Measurements from ENCODE around the gene CCL27. TPM values are rescaled to one million over a fixed set of nuclear protein-coding genes. Genes with fewer than 3 reads are reported as not detected.

CCL27 gene, protein sequence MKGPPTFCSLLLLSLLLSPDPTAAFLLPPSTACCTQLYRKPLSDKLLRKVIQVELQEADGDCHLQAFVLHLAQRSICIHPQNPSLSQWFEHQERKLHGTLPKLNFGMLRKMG
- not detected for total RNA-seq
- long read RNA-seq: 0 reads

DNA sequence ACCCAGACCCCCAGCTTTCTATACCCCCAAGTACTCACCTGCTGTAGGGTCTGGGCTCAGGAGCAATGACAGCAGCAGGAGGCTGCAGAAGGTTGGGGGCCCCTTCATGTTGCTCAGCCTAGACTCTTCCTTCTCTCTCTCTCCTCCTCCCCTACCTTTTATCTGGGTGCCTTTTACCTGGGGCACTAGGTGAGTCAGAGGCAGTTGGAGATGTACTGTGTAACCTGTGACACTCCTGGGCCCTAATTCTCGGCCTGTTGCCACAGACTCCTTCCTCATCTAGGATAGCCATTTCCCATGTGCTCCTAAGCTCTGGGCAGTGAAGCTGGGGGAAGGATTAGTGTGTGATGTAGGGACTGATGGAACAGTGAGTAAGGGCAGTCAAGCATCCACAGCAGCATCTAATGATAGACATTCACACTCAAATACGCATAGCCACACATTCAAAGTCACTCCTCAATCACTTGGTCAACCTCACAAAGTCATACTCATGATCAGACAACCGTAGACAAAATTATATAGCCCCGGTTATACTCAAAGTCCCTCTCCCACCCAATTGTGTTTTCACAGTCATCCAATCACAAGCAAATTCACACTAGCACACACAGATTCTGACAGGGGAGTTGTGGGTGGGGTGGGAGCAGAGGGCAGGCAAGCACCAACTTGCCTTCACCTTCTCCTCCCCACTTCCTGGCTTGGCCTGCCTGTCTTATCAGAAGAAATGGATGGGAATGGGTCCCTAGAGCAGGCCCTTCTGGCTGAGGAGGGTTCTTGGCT is at the start of gene CCL27:
CCL27 (minus strand) TSS at position 132 of the 777 bp plus-strand sequence; CDS start at position 108, 24 bp downstream.
- no peak for DNase-seq
- ATAC-seq: no peak
- intact Hi-C loops (cut with DNase I, micrococcal nuclease): no loop called here

DNA sequence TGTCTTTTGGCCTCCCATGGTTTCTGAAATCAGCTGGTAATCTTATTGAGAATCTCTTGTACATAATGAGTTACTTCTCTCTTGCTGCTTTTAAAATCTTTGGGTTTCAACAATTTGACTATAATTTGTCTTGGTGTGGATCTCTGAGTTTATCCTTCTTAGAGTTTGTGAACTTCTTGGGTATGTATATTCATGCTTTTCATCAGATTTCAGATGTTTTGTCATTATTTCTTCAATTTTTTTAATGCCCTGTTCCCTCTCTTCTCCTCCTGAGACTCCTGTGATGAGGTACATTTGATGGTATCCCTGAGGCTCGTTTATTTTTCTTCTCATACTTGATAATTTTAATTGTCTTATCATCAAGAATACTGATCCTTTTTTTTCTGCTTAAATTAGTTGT is 49.7 kb upstream of the CCL27 start:
- no peak for DNase-seq
- ATAC-seq: no peak
- intact Hi-C loops (cut with DNase I, micrococcal nuclease): no loop called here

DNA sequence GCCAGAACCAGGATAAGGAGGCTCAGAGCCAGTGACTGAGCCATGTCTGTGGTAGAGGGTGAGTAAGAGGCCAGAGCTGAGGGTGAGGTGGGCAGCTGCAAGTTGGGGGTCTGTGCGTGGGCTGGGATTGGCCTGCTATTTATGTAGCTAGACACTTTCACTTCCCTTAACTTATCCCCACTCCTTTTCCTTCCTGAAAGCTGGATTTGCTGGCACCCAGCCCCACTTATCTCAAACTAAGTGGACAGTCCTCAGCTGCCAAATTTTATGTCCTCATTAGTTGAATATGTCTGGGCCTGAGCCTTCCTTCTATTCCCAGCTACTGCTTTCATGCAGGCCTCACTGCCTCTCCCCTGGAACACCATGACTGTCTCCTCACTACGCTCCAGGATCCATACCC is 47.6 kb upstream of the CCL27 start, which contains the start of gene CCL21:
CCL21 (minus strand) TSS at position 114 of the 400 bp plus-strand sequence; CDS start at position 44, 70 bp downstream.
- intact Hi-C loops (cut with DNase I, micrococcal nuclease): no loop called here
- DNase-seq: peak in 1 of 2 donors; percentile 33
- ATAC-seq: no peak

DNA sequence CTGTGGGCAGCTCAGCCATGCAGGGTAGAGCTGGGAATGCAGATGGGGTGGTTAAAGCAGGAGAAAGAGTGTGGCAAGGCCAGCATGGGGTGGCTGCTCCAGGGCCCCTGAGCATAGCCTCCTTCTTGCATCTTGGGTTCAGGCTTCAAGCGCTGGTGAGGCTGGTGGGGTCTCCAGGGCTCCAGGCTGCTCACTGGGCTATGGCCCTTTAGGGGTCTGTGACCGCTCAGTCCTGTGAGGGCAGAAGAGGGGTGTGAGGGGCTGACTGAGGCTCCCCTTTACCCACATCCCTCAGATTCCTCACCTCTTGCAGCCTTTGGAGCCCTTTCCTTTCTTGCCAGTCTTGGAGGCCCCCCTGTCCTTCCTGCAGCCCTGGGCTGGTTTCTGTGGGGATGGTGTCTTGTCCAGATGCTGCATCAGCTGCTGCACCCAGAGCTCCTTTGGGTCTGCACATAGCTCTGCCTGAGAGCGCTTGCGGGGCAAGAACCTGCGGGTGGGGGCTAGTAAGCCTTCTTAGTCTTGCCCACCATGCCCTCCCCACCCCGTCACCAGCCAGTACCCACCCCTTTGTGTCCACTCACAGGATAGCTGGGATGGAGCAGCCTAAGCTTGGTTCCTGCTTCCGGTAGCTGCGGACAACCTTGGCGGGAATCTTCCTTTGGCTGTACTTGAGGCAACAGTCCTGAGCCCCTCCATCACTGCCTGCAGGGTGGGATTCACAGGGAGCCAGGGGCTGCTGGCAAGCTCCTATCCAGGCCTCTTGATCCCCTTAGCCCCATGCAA is 46.9 kb upstream of the CCL27 start:
- intact Hi-C loops (cut with DNase I, micrococcal nuclease): loop anchor here in 1 of 2 donors (10.0 kb wide), 1 partner anchor 95 kb away; the partner anchor contains the start of gene RPP25L
- no peak for DNase-seq
- ATAC-seq: no peak

DNA sequence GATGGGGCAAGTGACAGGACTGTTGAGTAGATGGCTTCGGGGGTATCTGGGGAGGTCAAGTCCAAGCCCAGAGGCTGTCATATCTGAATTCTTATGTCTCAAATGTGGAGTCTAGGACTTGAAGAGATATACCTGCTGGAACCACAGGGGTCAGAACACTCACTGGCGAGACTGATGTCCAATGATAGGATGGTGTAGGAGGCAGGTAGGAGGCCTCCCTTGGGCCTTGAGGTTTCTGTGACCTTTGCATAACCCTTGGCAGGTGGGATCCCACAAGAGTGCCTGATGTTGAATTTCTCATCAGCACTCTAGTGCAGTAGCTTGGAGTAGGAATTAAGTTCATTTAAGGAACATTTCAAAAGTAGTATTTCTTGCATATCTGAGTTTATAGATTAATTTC is 44.7 kb upstream of the CCL27 start:
- intact Hi-C loops (cut with DNase I, micrococcal nuclease): loop anchor here in 1 of 2 donors (10.0 kb wide), 1 partner anchor 92 kb away; the partner anchor contains the start of gene RPP25L
- DNase-seq (no peak), ATAC-seq (no peak)

DNA sequence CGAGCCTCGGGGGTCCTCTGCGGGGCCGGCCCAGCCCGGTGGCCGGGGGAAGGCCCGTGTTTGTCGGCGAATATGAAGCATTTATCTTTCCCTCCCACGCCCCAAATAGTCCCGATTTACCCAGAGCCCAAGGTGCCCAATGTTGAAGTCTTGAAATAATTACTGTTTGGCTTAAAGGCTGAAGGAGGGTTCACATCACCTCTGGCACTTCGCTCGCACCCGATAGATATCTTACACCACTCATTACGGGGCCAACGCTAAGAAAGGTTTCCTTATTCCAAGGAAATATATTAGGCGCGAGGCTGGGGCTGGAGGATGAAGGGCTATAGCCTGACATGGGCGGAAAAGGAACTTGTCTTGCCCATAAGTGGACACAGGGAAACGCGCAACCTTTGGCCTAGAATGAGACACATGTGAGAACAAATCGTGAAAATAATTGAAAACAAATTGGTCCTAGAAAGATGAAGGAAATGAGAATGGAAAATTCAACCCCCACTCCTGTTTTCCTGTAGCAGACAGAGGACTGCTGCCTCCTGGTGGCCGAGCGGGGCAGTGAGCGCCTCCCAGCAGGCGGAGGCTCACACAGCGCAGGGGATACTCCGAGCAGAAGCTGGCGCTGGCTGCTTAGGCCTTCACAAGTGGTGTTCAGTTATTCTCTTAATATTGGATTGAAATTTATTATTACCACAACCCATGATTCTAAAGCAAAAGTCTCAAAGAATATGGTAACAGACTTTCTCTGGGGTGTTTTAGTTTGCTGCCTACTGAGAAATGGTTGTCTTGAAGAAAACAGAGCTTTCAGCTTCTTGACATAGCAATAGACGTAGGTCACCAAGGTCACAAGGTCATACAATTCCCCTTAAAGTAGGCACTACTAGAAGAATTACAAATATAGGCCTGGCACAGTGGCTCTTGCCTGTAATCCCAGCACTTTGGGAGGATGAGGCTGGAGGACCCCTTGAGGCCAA is 39.6 kb upstream of the CCL27 start:
- intact Hi-C loops (cut with DNase I, micrococcal nuclease): loop anchor here in 1 of 2 donors (10.0 kb wide), 1 partner anchor 87 kb away; the partner anchor contains the start of gene RPP25L
- peak; percentile 95 for ATAC-seq
- peak; percentile 80 to 91 for DNase-seq

DNA sequence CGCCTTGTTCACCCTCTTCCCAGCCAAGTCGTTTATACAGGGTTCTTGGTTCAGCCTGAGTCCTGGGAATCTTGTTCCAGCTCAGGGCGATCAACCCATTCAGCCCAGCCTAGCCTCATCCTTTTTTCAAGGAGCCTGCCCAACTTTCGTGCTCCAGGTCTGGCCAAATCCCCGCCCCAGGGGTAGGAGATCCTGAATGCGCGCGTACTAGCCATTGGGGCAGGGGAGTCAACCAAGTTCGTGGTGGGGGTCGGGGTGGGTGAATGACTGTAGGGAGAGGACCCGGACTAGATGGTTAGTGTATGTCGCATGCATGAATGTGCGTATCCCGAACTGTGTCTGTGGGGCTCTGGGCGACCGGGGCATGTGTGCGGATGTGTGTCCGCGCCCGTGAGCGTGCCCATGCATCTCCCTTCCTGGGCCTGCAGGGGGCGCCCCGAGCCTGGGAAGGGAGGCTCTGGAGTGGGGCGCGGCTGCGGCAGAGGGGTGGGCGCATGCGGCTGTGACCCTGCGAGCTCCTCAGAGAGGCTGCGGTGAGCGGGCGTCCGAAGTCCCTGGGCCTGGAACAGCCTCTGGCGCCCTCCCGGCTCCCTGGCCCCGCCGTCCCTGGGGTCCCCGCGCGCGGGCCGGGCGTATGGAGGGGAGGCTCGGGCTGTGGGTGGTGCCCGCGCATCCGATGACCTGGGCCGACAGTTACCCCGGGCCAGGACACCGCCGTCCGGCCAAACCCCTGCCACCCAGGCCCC is 38.7 kb upstream of the CCL27 start:
- intact Hi-C loops (cut with DNase I, micrococcal nuclease): loop anchor here in 1 of 2 donors (10.0 kb wide), 1 partner anchor 86 kb away; the partner anchor contains the start of gene RPP25L
- peak; percentile 62 to 72 for DNase-seq
- peak; percentile 88 for ATAC-seq

DNA sequence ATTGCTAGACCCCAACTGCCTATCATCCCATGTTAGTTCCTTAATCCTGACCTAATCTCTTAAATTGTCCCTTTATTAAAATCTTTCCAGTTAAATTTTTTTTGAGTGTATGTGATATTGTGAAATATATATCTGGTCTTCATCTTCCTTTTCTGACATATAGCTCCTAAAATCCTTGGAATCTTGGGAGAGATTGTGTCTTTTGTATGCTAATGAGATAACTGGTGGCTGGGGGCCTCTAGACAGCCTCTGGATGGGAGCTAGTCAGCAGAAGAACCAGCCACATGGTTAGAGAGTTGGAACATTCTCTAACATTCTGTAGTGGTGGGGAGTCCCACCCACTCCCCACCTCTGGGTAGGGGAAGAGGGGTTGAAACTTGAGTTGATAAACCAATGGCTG is 32.4 kb upstream of the CCL27 start:
- no peak for DNase-seq
- intact Hi-C loops (cut with DNase I, micrococcal nuclease): no loop called here
- no peak for ATAC-seq

DNA sequence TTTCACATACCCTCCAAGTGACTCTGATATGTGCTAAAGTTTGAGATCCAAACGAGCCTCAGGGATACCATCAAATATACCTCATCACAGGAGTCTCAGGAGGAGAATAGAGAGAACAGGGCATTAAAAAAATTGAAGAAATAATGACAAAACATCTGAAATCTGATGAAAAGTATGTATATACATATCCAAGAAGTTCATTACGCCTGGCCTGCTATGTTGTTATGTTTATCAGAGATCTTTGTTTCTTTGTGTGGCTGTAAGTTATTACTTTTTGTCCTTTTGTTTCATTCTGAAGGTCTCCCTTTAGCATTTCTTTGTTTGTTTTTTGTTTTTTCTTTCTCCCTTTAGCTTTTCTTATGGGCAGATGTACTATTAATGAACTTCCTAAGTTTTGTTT is 31.1 kb upstream of the CCL27 start:
- DNase-seq (no peak), ATAC-seq (no peak)
- intact Hi-C loops (cut with DNase I, micrococcal nuclease): no loop called here

DNA sequence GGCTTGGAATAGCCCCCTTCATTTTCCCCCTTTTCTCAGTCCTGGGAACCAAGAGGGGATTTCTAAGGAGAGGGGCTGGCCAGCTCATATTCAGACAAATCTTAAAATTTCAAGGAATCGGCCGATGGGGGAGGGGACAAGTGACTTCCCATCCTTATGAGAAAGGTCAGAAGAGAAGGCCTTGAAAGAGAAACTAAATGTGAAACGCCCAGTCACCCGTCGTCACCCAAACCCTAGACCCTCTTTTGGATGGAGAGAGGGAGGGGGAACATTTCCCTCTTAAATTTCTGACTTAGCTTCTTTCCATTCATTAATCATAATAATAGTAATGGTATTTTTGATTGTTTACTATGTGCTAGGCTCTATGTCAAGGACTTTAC is 29.5 kb upstream of the CCL27 start:
- ATAC-seq (no peak), DNase-seq (no peak)
- intact Hi-C loops (cut with DNase I, micrococcal nuclease): no loop called here

DNA sequence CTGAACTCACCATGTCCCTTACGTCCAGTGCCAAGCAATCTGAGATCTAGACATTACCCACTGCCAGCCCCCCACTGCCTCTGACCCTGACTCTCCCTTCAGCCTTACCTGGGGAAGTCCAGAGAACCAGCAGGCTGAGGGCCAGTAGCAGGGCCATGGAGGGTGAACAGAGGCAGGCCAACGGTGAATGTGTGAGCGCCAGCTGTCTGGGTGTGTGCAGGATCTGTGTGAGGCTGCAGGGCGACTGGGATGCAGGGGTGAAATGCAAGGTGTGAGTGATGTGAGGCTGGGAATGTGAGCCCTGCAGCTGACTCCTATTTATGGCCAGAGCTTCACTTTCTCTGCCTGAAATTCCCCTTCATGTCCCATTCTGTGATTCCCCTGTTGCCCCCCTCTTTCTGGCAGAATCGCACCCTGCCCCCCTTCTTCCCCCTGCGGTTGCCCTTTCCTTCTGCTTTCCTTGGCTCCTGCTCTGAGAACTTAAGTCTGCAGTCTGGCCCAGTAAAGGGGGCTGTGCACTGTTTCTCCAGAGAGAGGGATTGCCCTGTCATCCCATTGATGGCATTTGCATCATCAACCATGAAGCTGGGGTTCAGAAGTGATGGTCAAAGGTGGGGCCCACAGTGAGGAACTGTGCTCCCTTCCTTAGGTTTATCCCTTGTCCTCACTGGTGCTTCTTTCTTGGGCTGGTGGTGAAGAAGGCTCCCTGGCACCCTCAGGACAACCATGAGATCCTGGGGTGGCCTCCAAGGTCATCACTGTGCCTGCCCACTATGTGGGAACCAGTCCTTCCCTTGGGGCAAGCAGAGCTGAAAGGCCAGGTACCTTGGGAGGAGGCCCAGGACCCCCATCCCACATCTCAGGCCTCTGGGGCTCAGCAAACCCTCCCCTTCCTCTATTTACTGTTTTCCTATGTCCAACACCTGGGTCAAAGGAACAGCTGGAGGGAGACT is 28.8 kb upstream of the CCL27 start, which contains the start of gene CCL19:
CCL19 (minus strand) TSS at position 294 of the 953 bp plus-strand sequence; CDS start at position 157, 137 bp downstream.
- ATAC-seq: no peak
- intact Hi-C loops (cut with DNase I, micrococcal nuclease): no loop called here
- DNase-seq: no peak

DNA sequence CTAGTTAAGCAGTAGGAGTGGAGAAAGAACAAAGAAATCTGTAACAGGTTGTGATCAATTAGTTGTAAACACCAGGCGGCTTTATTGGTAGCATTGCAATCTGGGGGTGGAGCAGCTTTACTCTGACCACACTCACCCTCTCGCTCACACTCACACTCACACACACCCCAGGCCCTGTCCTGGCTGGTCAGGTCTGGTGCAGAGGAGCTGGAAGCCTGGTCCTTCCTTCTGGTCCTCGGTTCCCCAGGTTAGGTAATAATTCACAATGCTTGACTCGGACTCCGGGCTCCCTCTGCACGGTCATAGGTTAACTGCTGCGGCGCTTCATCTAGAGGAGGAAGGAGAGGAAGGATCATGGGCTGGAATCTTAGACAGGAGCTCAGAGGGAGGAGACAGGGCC is 27.1 kb upstream of the CCL27 start:
- DNase-seq: no peak
- intact Hi-C loops (cut with DNase I, micrococcal nuclease): no loop called here
- ATAC-seq: peak; percentile 79

DNA sequence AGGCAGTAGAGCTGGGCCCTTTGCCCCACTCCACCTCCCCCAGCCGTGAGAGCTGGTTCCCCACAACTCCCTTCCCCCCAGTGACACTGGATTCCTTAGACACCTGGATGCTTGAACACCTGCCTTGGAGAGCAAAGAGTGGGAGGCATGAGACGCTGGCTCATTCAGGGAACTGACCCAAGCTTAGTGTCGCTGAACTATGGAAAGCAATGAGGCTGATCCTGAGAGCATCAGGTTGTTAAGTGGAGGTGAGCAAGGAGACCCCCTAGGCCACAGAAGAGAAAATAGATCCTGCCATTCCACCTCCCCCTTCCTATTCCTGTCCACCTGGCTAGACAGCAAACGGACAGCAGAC is 26.6 kb upstream of the CCL27 start:
- intact Hi-C loops (cut with DNase I, micrococcal nuclease): no loop called here
- DNase-seq (no peak), ATAC-seq (no peak)

DNA sequence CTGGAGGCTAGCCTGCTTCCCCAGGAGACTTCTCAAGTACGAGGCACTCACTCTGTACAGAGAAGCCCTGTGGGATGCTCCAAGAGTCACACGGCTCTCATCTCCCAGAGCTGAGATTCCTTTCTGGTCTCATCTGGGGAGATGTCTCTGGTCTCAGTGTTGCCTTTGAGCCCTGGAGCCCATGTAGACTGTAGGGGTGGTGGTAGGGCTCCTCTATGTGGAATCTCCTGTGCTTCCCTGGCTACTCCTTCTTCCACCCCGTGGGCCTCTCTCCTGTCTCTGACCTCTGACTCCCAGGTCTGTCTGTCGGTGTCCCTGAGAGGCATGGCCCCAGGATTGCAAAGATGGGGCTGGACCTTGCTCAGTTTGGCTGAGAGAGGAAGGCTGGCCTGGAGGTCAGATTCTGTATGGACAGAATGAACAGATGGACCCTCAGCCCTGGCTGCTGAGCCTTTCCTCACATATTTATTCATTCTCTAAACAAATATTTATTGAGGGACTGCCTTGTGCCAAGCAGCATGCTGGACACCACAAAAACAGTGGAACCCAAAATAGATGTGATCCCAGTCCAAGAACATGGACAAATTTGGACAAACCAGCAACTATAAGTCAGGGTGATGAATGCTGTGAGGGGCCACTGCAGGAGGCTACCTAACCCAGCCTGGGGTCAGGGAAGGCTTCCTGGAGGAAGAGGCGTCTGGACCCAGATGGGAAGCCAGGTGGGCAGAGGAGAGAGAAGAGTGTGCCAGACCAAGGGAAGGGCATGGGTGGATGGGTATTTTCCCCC is 26.1 kb upstream of the CCL27 start:
- ATAC-seq (no peak), DNase-seq (no peak)
- intact Hi-C loops (cut with DNase I, micrococcal nuclease): no loop called here

DNA sequence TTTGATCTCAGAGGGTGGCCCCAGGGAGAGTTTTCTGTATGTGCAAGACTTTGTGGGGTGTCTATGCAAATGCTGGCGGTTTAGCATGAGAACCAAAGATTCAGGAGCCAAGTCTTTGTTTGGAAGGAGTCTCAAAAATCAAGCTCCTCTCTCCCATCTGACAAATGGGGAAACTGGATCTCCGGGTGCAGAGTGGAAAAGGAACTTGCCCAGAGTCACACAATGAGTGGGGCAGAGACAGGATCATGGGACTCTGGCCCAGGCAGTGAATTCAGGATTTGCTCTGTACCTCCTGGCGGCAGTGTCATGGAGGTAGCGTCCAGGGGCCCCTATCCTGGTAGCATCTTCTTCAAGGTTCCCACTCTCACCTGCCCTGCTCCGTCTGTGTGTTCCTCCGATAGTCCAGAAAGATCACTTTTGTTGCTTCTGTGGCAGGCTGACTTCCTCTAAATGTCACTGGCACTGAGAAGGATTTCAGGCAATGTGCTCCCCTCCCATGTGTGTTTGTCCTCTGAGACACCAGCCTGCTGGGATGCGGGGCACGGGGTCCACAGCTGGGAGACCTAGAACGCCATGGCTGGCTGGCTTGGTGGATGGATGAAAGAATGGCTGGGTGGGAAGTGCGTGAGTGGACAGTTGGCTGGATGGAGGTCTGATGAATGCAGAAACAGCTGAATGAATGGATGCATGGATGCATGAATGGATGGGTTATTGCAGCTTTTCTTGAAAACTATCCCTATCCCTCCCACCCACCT is 25.0 kb upstream of the CCL27 start:
- intact Hi-C loops (cut with DNase I, micrococcal nuclease): no loop called here
- no peak for DNase-seq
- no peak for ATAC-seq

Data from left colon (tissue), 2 donors.